Measurements from ENCODE around the gene C3orf70.
"Not testable (repeated sequence)": the region's sequence is repeated elsewhere in the genome, so short reads cannot be mapped to it uniquely, and the experiment has no call there.

C3orf70 gene

GRCh38 chr3:185131602-185132256 lies 21.1 kb downstream of the C3orf70 start:
- TF ChIP-seq CTCF (IDR thresholded peaks at IDR 0.05; ENCODE audit: extremely low read depth, missing control alignments), result no peak
- DNase-seq (ENCODE audit: low spot score), result no peak

GRCh38 chr3:185129083-185129482 lies 23.8 kb downstream of the C3orf70 start:
- DNase-seq (ENCODE audit: low spot score), result no peak
- no peak for TF ChIP-seq CTCF (IDR thresholded peaks at IDR 0.05; ENCODE audit: extremely low read depth, missing control alignments)

- no peak for TF ChIP-seq CTCF (IDR thresholded peaks at IDR 0.05; ENCODE audit: extremely low read depth, missing control alignments)
- no peak for DNase-seq (ENCODE audit: low spot score)
Observed at GRCh38 chr3:185126201-185126600, 26.7 kb downstream of the C3orf70 start.

- no peak for TF ChIP-seq CTCF (IDR thresholded peaks at IDR 0.05; ENCODE audit: extremely low read depth, missing control alignments)
- no peak for DNase-seq (ENCODE audit: low spot score)
Observed at GRCh38 chr3:185120126-185120525, 32.7 kb downstream of the C3orf70 start.

GRCh38 chr3:185115371-185115770 lies 37.5 kb downstream of the C3orf70 start:
- DNase-seq (ENCODE audit: low spot score), result no peak
- TF ChIP-seq CTCF (IDR thresholded peaks at IDR 0.05; ENCODE audit: extremely low read depth, missing control alignments), result no peak

- TF ChIP-seq CTCF (IDR thresholded peaks at IDR 0.05; ENCODE audit: extremely low read depth, missing control alignments), result no peak
- no peak for DNase-seq (ENCODE audit: low spot score)
Observed at GRCh38 chr3:185114756-185115155, 38.1 kb downstream of the C3orf70 start.

- no peak for DNase-seq (ENCODE audit: low spot score)
- no peak for TF ChIP-seq CTCF (IDR thresholded peaks at IDR 0.05; ENCODE audit: extremely low read depth, missing control alignments)
Observed at GRCh38 chr3:185112186-185112585, 40.7 kb downstream of the C3orf70 start.

- not testable (repeated sequence) for DNase-seq (ENCODE audit: low spot score)
Observed at GRCh38 chr3:185109012-185109411, 43.8 kb downstream of the C3orf70 start.

- not testable (repeated sequence) for DNase-seq (ENCODE audit: low spot score)
Observed at GRCh38 chr3:185106256-185106890, 46.5 kb downstream of the C3orf70 start.
